Liver (tissue), 3 donors: ENCODE data around the gene PTPRN2.

Experiments
- ATF3 ChIP-seq: IDR thresholded peaks from 2 replicates; pipeline ENCODE4 v1.6.1; 2016; ENCODE audit warnings: antibody characterized with exemption
- CTCF ChIP-seq: fragments of 150-350 bp; IDR thresholded peaks from 2 replicates; pipeline ENCODE4 v1.5.1; 2017; ENCODE audit warnings: improper control_type of control experiment, low read depth, low read length; ENCODE audit not compliant: missing input control
- SP1 ChIP-seq: IDR thresholded peaks from 2 replicates; pipeline ENCODE4 v1.6.1; 2018; ENCODE audit warnings: antibody characterized with exemption, mild to moderate bottlenecking
- YY1 ChIP-seq: IDR thresholded peaks from 2 replicates; pipeline ENCODE4 v1.6.1; 2016; ENCODE audit warnings: antibody characterized with exemption, mild to moderate bottlenecking
- donor health status: healthy.
- donor health status: healthy.

GRCh38 chr7:157887400-157887799 lies 700.2 kb downstream of the PTPRN2 start:
- TF ChIP-seq YY1, result no peak
- TF ChIP-seq ATF3, result no peak
- no peak for TF ChIP-seq CTCF
- TF ChIP-seq SP1, result no peak
